ENCODE results near the gene DDO. TPM values are rescaled to one million over a fixed set of nuclear protein-coding genes. Genes with fewer than 3 reads are reported as not detected.

The DDO gene
- total and polyA plus RNA-seq, 2 of the 8 experiments (the other 6 are each of a cell fraction or from before 2014, with no cell fraction given) = not detected

DNA sequence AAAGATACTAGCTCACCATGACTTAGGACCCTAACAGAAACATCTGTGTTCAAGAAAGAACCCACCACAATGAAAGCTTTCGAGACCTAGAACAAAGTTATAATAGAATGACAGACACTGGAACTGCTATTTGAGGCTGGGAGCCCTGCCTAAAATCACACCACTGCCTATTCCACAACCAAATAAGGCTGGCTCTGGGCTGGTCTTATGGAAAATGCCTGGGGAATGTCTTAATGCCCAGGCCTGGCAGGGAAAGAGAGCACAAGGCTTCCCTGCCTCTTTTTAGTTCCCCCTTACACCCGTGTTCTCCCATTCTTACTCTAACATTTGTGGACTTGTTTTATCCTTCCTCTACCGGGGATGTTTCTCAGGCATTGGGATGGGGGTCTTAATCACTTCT, 51.6 kb downstream of the DDO start (continued):
- TF ChIP-seq, protein P1, sequence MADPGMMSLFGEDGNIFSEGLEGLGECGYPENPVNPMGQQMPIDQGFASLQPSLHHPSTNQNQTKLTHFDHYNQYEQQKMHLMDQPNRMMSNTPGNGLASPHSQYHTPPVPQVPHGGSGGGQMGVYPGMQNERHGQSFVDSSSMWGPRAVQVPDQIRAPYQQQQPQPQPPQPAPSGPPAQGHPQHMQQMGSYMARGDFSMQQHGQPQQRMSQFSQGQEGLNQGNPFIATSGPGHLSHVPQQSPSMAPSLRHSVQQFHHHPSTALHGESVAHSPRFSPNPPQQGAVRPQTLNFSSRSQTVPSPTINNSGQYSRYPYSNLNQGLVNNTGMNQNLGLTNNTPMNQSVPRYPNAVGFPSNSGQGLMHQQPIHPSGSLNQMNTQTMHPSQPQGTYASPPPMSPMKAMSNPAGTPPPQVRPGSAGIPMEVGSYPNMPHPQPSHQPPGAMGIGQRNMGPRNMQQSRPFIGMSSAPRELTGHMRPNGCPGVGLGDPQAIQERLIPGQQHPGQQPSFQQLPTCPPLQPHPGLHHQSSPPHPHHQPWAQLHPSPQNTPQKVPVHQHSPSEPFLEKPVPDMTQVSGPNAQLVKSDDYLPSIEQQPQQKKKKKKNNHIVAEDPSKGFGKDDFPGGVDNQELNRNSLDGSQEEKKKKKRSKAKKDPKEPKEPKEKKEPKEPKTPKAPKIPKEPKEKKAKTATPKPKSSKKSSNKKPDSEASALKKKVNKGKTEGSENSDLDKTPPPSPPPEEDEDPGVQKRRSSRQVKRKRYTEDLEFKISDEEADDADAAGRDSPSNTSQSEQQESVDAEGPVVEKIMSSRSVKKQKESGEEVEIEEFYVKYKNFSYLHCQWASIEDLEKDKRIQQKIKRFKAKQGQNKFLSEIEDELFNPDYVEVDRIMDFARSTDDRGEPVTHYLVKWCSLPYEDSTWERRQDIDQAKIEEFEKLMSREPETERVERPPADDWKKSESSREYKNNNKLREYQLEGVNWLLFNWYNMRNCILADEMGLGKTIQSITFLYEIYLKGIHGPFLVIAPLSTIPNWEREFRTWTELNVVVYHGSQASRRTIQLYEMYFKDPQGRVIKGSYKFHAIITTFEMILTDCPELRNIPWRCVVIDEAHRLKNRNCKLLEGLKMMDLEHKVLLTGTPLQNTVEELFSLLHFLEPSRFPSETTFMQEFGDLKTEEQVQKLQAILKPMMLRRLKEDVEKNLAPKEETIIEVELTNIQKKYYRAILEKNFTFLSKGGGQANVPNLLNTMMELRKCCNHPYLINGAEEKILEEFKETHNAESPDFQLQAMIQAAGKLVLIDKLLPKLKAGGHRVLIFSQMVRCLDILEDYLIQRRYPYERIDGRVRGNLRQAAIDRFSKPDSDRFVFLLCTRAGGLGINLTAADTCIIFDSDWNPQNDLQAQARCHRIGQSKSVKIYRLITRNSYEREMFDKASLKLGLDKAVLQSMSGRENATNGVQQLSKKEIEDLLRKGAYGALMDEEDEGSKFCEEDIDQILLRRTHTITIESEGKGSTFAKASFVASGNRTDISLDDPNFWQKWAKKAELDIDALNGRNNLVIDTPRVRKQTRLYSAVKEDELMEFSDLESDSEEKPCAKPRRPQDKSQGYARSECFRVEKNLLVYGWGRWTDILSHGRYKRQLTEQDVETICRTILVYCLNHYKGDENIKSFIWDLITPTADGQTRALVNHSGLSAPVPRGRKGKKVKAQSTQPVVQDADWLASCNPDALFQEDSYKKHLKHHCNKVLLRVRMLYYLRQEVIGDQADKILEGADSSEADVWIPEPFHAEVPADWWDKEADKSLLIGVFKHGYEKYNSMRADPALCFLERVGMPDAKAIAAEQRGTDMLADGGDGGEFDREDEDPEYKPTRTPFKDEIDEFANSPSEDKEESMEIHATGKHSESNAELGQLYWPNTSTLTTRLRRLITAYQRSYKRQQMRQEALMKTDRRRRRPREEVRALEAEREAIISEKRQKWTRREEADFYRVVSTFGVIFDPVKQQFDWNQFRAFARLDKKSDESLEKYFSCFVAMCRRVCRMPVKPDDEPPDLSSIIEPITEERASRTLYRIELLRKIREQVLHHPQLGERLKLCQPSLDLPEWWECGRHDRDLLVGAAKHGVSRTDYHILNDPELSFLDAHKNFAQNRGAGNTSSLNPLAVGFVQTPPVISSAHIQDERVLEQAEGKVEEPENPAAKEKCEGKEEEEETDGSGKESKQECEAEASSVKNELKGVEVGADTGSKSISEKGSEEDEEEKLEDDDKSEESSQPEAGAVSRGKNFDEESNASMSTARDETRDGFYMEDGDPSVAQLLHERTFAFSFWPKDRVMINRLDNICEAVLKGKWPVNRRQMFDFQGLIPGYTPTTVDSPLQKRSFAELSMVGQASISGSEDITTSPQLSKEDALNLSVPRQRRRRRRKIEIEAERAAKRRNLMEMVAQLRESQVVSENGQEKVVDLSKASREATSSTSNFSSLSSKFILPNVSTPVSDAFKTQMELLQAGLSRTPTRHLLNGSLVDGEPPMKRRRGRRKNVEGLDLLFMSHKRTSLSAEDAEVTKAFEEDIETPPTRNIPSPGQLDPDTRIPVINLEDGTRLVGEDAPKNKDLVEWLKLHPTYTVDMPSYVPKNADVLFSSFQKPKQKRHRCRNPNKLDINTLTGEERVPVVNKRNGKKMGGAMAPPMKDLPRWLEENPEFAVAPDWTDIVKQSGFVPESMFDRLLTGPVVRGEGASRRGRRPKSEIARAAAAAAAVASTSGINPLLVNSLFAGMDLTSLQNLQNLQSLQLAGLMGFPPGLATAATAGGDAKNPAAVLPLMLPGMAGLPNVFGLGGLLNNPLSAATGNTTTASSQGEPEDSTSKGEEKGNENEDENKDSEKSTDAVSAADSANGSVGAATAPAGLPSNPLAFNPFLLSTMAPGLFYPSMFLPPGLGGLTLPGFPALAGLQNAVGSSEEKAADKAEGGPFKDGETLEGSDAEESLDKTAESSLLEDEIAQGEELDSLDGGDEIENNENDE (IDR thresholded peaks at IDR 0.05; ENCODE audit: insufficient replicate concordance, low read length) = no peak
- TF ChIP-seq SP4 (IDR thresholded peaks at IDR 0.05; ENCODE audit: low read length) = no peak
- TF ChIP-seq POLR2A (IDR thresholded peaks at IDR 0.05; ENCODE audit: control extremely low read depth in 1 of 2, low read depth in 2 of 2, low read length in 2 of 2) = no peak
- TF ChIP-seq, protein P2, sequence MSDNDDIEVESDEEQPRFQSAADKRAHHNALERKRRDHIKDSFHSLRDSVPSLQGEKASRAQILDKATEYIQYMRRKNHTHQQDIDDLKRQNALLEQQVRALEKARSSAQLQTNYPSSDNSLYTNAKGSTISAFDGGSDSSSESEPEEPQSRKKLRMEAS (IDR thresholded peaks at IDR 0.05) = no peak
- TF ChIP-seq SRF (IDR thresholded peaks at IDR 0.05; ENCODE audit: low read depth, low read length) = no peak
- TF ChIP-seq BACH1 (IDR thresholded peaks at IDR 0.05; ENCODE audit: low read length) = no peak
- TF ChIP-seq CHD1 (IDR thresholded peaks at IDR 0.05; ENCODE audit: low read depth, low read length) = no peak
- TF ChIP-seq, protein P3, sequence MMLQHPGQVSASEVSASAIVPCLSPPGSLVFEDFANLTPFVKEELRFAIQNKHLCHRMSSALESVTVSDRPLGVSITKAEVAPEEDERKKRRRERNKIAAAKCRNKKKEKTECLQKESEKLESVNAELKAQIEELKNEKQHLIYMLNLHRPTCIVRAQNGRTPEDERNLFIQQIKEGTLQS (IDR thresholded peaks at IDR 0.05; ENCODE audit: insufficient read depth, low read depth, low read length) = no peak
- TF ChIP-seq, protein P4, sequence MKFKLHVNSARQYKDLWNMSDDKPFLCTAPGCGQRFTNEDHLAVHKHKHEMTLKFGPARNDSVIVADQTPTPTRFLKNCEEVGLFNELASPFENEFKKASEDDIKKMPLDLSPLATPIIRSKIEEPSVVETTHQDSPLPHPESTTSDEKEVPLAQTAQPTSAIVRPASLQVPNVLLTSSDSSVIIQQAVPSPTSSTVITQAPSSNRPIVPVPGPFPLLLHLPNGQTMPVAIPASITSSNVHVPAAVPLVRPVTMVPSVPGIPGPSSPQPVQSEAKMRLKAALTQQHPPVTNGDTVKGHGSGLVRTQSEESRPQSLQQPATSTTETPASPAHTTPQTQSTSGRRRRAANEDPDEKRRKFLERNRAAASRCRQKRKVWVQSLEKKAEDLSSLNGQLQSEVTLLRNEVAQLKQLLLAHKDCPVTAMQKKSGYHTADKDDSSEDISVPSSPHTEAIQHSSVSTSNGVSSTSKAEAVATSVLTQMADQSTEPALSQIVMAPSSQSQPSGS (IDR thresholded peaks at IDR 0.05; ENCODE audit: low read length) = no peak
